Measurements from ENCODE around the gene TSFM. TPM values are rescaled to one million over a fixed set of nuclear protein-coding genes. Genes with fewer than 3 reads are reported as not detected.

TSFM gene
- polyA plus RNA-seq (2013, experiment 1 of 2), result 30.4 TPM
- 31.9 TPM for polyA plus RNA-seq (2013, experiment 2 of 2)

- H3K36me3 ChIP-seq (ENCODE audit: insufficient read depth, low read length), result peaks cover 37% of the 10 kb centered on the region
- no peaks in the 10 kb centered on the region for H3K4me1 ChIP-seq (ENCODE audit: insufficient read depth, low read length)
- 3% methylated on average over 45 of the region's 45 CpGs for WGBS
- H3K9ac ChIP-seq (ENCODE audit: low read depth, low read length), result peak within 1 kb of the TSS; percentile 94
- H3K27me3 ChIP-seq (ENCODE audit: insufficient read depth, low read length), result no peaks in the 10 kb centered on the region
- H3K4me3 ChIP-seq (ENCODE audit: low read length), result peak within 1 kb of the TSS; percentile 99
- no peaks in the 10 kb centered on the region for H3K9me3 ChIP-seq (ENCODE audit: insufficient read depth, low read depth, low read length)
- peak within 1 kb of the TSS; percentile 32; the same call in 1 of the 2 replicates for H3K27ac ChIP-seq (ENCODE audit: low read depth, low read length)
These were observed at the start of gene TSFM for GRCh38 chr12:57782608-57783465. TSFM (plus strand) TSS chr12:57782787; CDS start chr12:57782802, 15 bp downstream.

GRCh38 chr12:57733928-57734327, 48.7 kb upstream of the TSFM start:
- Histone ChIP-seq H3K36me3 (ENCODE audit: insufficient read depth, low read length) (no peaks in the 10 kb centered on the region), H3K27me3 (ENCODE audit: insufficient read depth, low read length) (peaks cover 99% of the 10 kb centered on the region), H3K4me1 (ENCODE audit: insufficient read depth, low read length) (peaks cover 9% of the 10 kb centered on the region), H3K9ac (ENCODE audit: low read depth, low read length) (no peak overlapping the region), H3K27ac (ENCODE audit: low read depth, low read length) (no peak overlapping the region), H3K4me3 (ENCODE audit: low read length) (no peak overlapping the region), H3K9me3 (ENCODE audit: insufficient read depth, low read depth, low read length) (no peaks in the 10 kb centered on the region)
- WGBS, result 79% methylated on average over 6 of the region's 6 CpGs

- Histone ChIP-seq H3K4me1 (ENCODE audit: insufficient read depth, low read length) (peaks cover 12% of the 10 kb centered on the region), H3K27me3 (ENCODE audit: insufficient read depth, low read length) (peaks cover 99% of the 10 kb centered on the region), H3K9me3 (ENCODE audit: insufficient read depth, low read depth, low read length) (no peaks in the 10 kb centered on the region), H3K36me3 (ENCODE audit: insufficient read depth, low read length) (no peaks in the 10 kb centered on the region), H3K9ac (ENCODE audit: low read depth, low read length) (no peak overlapping the region), H3K27ac (ENCODE audit: low read depth, low read length) (no peak overlapping the region), H3K4me3 (ENCODE audit: low read length) (no peak overlapping the region)
- 83% methylated on average over 4 of the region's 4 CpGs for WGBS
These were observed 48.0 kb upstream of the TSFM start for GRCh38 chr12:57734591-57734990.

GRCh38 chr12:57735198-57735855, 47.3 kb upstream of the TSFM start:
- Histone ChIP-seq H3K9me3 (ENCODE audit: insufficient read depth, low read depth, low read length) (no peaks in the 10 kb centered on the region), H3K9ac (ENCODE audit: low read depth, low read length) (no peak overlapping the region), H3K4me3 (ENCODE audit: low read length) (peak overlapping the region; percentile 41; the same call in 1 of the 2 replicates), H3K27me3 (ENCODE audit: insufficient read depth, low read length) (peaks cover 99% of the 10 kb centered on the region), H3K4me1 (ENCODE audit: insufficient read depth, low read length) (peaks cover 12% of the 10 kb centered on the region), H3K36me3 (ENCODE audit: insufficient read depth, low read length) (no peaks in the 10 kb centered on the region), H3K27ac (ENCODE audit: low read depth, low read length) (no peak overlapping the region)
- WGBS, result 19% methylated on average over 7 of the region's 8 CpGs

GRCh38 chr12:57735952-57736740, 46.4 kb upstream of the TSFM start:
- under 1% methylated on average over 47 of the region's 49 CpGs for WGBS
- Histone ChIP-seq H3K4me3 (ENCODE audit: low read length) (peak overlapping the region; percentile 41), H3K27ac (ENCODE audit: low read depth, low read length) (no peak overlapping the region), H3K4me1 (ENCODE audit: insufficient read depth, low read length) (peaks cover 12% of the 10 kb centered on the region), H3K9me3 (ENCODE audit: insufficient read depth, low read depth, low read length) (no peaks in the 10 kb centered on the region), H3K36me3 (ENCODE audit: insufficient read depth, low read length) (no peaks in the 10 kb centered on the region), H3K9ac (ENCODE audit: low read depth, low read length) (no peak overlapping the region), H3K27me3 (ENCODE audit: insufficient read depth, low read length) (peaks cover 99% of the 10 kb centered on the region)

- peak overlapping the region; percentile 41 for H3K4me3 ChIP-seq (ENCODE audit: low read length)
- H3K36me3 ChIP-seq (ENCODE audit: insufficient read depth, low read length), result no peaks in the 10 kb centered on the region
- H3K9ac ChIP-seq (ENCODE audit: low read depth, low read length), result no peak overlapping the region
- peaks cover 99% of the 10 kb centered on the region for H3K27me3 ChIP-seq (ENCODE audit: insufficient read depth, low read length)
- peaks cover 12% of the 10 kb centered on the region for H3K4me1 ChIP-seq (ENCODE audit: insufficient read depth, low read length)
- no peaks in the 10 kb centered on the region for H3K9me3 ChIP-seq (ENCODE audit: insufficient read depth, low read depth, low read length)
- WGBS, result 2% methylated on average over 31 of the region's 31 CpGs
- no peak overlapping the region for H3K27ac ChIP-seq (ENCODE audit: low read depth, low read length)
These were observed 45.7 kb upstream of the TSFM start for GRCh38 chr12:57736741-57737466.

- Histone ChIP-seq H3K4me3 (ENCODE audit: low read length) (peak overlapping the region; percentile 41), H3K27me3 (ENCODE audit: insufficient read depth, low read length) (peaks cover 99% of the 10 kb centered on the region), H3K9ac (ENCODE audit: low read depth, low read length) (no peak overlapping the region), H3K4me1 (ENCODE audit: insufficient read depth, low read length) (peaks cover 12% of the 10 kb centered on the region), H3K9me3 (ENCODE audit: insufficient read depth, low read depth, low read length) (no peaks in the 10 kb centered on the region), H3K27ac (ENCODE audit: low read depth, low read length) (no peak overlapping the region), H3K36me3 (ENCODE audit: insufficient read depth, low read length) (no peaks in the 10 kb centered on the region)
- 2% methylated on average over 109 of the region's 110 CpGs for WGBS
These were observed 44.8 kb upstream of the TSFM start for GRCh38 chr12:57737467-57738460.

- under 1% methylated on average over 35 of the region's 36 CpGs for WGBS
- H3K27ac ChIP-seq (ENCODE audit: low read depth, low read length), result no peak within 1 kb of the TSS
These were observed 43.8 kb upstream of the TSFM start, which contains the start of gene AGAP2 for GRCh38 chr12:57738661-57739237. AGAP2 (minus strand) TSS chr12:57738742; CDS start chr12:57738246, 496 bp downstream.

GRCh38 chr12:57739387-57739786, 43.2 kb upstream of the TSFM start:
- H3K4me1 ChIP-seq (ENCODE audit: insufficient read depth, low read length), result peaks cover 12% of the 10 kb centered on the region
- WGBS, result 23% methylated on average over 7 of the region's 7 CpGs
- no peaks in the 10 kb centered on the region for H3K36me3 ChIP-seq (ENCODE audit: insufficient read depth, low read length)
- H3K9me3 ChIP-seq (ENCODE audit: insufficient read depth, low read depth, low read length), result no peaks in the 10 kb centered on the region
- H3K27me3 ChIP-seq (ENCODE audit: insufficient read depth, low read length), result peaks cover 86% of the 10 kb centered on the region
- no peak overlapping the region for H3K27ac ChIP-seq (ENCODE audit: low read depth, low read length)
- no peak overlapping the region for H3K9ac ChIP-seq (ENCODE audit: low read depth, low read length)
- peak overlapping the region; percentile 44; the same call in 1 of the 2 replicates for H3K4me3 ChIP-seq (ENCODE audit: low read length)

More at GRCh38 chr12:57738661-57739237, 43.8 kb upstream of the TSFM start, which contains the start of gene AGAP2:
- Histone ChIP-seq H3K4me1 (ENCODE audit: insufficient read depth, low read length) (peaks cover 12% of the 10 kb centered on the region), H3K9me3 (ENCODE audit: insufficient read depth, low read depth, low read length) (no peaks in the 10 kb centered on the region), H3K36me3 (ENCODE audit: insufficient read depth, low read length) (no peaks in the 10 kb centered on the region), H3K27me3 (ENCODE audit: insufficient read depth, low read length) (peaks cover 92% of the 10 kb centered on the region), H3K9ac (ENCODE audit: low read depth, low read length) (no peak within 1 kb of the TSS), H3K4me3 (ENCODE audit: low read length) (peak within 1 kb of the TSS; percentile 44)

Measured in HUES64 (cell line).